NB4 (cell line): ENCODE measurements around the gene SMPDL3A.

Experiments
- DNase-seq: peaks from one replicate; pipeline ENCODE4 v3.0.0; 2010; ENCODE audit warnings: low read depth
- H3K4me3 ChIP-seq: one replicate; pipeline ENCODE4 v1.5.1; 2011; ENCODE audit warnings: mild to moderate bottlenecking, low read depth, low read length, moderate library complexity
- CTCF ChIP-seq: IDR thresholded peaks from one replicate; pipeline ENCODE4 v1.5.1; 2012; ENCODE audit warnings: low read depth, low read length
- MAX ChIP-seq: IDR thresholded peaks from 2 replicates; pipeline ENCODE4 v1.6.1; 2011; ENCODE audit warnings: low read depth, low read length
- MYC ChIP-seq: IDR thresholded peaks from 2 replicates; pipeline ENCODE4 v1.6.1; 2011; ENCODE audit warnings: low read depth, low read length
- POLR2A ChIP-seq: IDR thresholded peaks from 2 replicates; pipeline ENCODE4 v1.6.1; 2011; ENCODE audit warnings: mild to moderate bottlenecking; ENCODE audit not compliant: insufficient read length; ENCODE audit errors: extremely low read depth

SMPDL3A gene

GRCh38 chr6:122809691-122810090, 20.6 kb downstream of the SMPDL3A start:
- TF ChIP-seq MAX (no peak), CTCF (no peak)
- no peak for DNase-seq
- H3K4me3 ChIP-seq = no peak overlapping the region

GRCh38 chr6:122810189-122810588, 21.1 kb downstream of the SMPDL3A start:
- TF ChIP-seq CTCF (no peak), MYC (no peak), POLR2A (no peak), MAX (no peak)
- no peak for DNase-seq
- no peak overlapping the region for H3K4me3 ChIP-seq

GRCh38 chr6:122817358-122817757, 28.3 kb downstream of the SMPDL3A start:
- DNase-seq = no peak
- TF ChIP-seq POLR2A (no peak), MYC (no peak), CTCF (no peak), MAX (no peak)
- H3K4me3 ChIP-seq = no peak overlapping the region

GRCh38 chr6:122817766-122818165, 28.7 kb downstream of the SMPDL3A start:
- DNase-seq = no peak
- no peak for TF ChIP-seq CTCF
- TF ChIP-seq POLR2A = no peak
- TF ChIP-seq MYC = no peak
- no peak for TF ChIP-seq MAX
- H3K4me3 ChIP-seq = no peak overlapping the region

GRCh38 chr6:122818866-122819265, 29.8 kb downstream of the SMPDL3A start:
- no peak overlapping the region for H3K4me3 ChIP-seq
- TF ChIP-seq MYC (no peak), MAX (no peak), CTCF (no peak)
- no peak for DNase-seq

GRCh38 chr6:122821095-122821494, 32.0 kb downstream of the SMPDL3A start:
- TF ChIP-seq CTCF (no peak), POLR2A (no peak), MYC (no peak)
- no peak overlapping the region for H3K4me3 ChIP-seq
- no peak for DNase-seq
